HG02938 (cell line): Measurements from ENCODE around the gene MED13L.

ENCODE experiments used
- ATAC-seq: cut with Tn5 transposase; IDR thresholded peaks from one replicate; pipeline ENCODE4 v1.9.1; 2021; ENCODE audit warnings: mild to moderate bottlenecking, moderate library complexity; ENCODE audit not compliant: unreplicated experiment

The MED13L gene

DNA sequence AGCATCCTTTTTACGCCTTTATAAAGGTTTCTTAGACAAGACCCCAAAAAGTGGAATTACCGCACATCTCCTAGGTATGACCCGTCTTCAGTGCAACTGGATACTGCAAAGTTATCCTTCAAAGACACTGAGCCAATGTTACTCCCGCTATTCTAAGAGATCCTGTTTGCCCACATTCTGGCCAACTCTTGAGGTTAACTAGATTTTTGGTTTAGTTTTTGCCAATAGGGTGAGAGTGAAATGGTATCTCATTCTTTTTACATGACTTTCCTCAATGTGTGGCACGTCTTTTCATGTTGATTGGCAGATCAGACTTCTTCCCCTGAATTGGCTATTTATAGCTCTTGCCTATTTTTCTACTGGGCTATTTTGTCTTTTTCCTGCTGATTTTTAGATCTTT is 347.2 kb downstream of the MED13L start:
- ATAC-seq: no peak

DNA sequence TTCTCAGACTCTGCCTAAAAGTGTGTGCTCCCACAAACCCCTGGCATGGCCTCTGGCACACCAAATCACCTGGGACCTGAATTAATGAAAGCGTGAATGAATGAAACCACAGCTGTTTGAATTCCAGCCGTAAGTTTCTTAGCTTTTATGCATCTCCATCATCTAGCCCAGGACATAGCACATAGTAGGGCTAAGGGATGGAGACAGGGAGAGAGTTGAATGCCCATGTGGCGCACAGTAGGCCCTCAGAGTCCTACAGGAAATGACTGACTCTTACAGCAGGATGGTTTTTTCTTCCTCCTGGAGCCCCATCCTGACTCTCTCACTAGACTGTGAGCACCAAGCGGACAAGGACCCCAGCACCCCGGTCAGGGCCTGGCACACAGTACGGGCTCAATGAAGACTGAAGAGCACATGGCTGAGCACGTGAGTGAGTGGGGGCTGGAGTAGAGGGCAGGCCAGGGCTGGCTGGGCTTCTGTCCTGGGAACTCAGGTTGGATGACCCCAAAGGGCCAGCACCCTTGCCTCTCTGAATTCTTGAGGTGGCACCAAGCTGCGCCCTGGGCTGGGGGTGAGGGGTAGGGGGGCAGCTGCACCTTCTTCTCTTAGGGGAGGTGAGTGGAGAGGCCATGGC is 351.3 kb downstream of the MED13L start:
- no peak for ATAC-seq

DNA sequence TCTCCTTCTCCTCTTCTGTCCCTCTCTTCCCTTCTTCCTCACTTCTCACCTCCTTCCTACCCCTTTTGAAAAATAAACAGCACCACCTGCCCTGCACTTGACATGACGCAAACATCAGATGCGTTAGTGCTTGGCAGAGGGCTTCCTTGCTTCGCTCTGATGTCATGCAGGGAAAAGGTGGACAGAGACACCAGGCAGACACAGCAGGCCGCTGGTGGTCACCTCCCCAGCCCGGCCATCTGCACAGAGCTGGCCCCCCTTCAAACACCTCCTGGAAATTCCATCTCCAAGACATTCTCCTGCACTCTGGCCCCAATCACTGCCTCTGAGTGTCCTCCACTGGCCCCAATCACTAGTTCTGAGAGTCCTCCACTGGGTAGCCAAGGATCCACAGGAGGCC is 353.6 kb downstream of the MED13L start:
- no peak for ATAC-seq

DNA sequence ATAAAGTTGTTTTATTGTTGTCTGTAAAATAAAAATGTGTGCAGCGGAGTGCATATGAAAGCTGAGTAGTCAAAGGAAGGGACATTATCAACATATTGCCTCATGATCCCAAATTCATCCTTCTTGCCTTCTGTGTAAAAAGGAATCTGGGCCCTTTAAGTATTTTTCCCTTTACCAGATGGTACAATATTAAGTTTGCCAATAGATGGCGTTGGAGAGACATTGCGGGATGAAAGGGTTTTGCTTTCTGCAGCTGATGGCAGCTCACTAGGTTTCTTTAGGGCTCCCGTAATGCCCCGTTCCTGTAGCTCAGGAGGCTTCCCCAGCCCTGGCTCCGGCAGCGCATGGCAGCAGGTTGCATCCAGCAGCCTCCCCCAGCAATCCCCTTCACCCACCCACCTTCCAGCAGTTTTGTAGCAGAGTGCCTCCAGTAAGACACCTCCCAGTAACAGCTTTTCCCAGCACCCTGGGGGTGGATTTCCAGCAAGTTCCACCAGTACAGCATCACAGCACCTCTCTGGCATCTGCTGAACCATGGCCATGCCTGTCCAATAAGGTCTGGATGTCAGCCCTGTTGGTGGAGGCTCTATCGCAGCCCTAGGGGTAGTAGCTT is 354.4 kb downstream of the MED13L start:
- no peak for ATAC-seq

DNA sequence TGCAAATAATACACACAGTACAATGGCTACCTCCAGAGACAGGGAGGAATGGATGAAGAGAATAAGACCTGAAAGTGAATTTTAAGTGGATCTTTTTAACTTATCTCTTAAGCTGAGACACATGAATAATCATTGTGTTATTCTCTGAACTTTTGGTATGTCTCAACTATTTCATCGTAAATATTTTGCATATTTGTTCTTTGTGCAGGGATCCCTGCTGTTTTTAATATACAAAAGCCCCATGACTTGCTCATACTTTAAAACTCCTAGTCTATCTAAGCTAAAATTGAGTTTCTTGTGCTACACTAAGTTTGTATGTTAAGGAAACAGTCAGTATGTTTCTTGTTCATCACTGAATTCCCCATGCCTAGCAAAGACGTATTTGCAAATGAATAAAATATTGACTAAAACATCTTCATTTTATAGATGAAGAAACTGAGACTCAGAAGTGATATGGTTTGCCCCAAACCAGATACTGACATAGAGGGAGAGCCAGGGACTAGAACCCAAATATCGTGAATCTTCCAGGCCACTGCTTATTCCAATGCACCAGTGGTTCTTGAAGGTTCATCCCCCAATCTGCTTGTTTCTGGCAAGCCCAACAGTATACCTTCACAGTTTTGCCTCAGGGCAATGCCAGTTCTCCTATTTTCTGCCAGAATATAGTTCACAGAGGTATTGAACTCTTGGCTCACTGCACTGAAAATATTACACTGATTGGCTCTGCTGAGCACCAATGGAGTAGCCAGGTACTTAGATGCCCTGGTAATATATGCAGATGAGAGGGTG is 356.9 kb downstream of the MED13L start:
- ATAC-seq: no peak

DNA sequence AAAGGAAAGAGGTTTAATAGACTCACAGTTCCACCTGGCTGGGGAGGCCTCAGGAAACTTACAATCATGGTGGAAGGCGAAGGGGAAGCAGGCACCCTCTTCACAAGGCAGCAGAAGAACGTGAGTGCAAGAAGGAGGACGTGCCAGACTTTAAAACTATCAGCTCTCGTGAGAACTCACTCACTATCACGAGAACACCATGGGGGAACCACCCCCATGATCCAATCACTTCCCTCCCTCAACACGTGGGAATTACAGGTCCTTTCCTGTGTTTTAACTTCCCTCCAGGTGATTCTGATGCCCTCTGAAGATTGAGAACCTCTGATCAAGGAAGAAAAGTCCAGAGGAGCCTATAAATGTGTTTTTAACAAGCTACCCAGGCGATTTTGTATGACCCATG is 358.7 kb downstream of the MED13L start:
- ATAC-seq: no peak

DNA sequence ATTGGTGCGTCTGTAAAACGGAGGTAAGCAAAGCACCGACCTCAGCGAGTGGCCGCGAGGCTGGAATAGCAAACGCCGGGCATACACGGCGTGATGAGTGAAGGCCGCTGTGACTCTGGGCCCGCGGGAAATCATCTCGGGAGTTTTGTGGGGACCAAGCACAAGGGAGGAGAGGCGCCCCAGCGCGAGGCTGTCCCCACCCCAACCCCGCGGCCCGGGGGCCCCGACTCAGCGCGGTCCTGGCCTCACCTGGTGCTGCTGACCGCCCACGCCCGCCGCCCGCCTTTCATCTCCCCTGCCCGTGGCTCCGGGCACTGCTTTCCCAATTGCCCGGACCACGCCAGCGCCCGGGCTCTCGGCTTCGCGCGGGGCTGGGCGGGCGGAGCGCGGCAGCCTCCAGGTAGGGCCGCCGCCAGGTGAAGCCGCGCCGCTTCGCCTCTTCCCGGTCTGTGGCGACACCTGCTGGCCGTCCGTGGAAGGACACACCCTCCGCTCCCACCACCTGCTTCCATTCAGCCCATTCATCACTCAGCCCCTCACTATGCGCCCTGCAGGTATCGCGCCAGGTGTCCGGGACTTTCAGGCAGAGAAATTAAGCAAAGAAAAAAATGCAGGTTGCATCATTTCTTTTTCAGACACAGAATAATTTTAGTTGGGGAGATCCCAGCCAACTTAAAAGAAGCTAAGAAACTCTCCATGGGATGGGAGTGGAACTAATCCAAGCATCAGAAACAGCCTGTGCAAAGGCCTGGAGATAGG is 360.4 kb downstream of the MED13L start:
- ATAC-seq: peak; percentile 56

DNA sequence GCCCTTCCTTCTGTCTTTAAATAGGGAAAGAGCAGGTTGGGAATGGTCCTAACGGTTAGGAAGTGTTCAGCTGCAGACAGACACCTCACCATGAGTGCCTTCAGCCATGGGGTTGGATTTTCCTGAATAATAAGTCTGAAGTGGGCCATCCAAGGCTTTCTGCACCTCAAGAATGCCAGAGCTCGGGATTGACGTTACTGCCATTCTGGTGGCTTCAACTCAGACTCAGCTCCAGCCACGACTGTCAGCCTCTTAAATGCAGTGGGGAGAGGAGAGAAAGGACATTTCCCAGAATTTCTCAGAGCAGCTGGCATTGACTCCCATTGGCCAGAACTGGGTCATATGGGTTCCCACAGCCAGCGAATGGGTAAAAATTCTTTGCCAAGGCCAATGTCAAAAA is 363.4 kb downstream of the MED13L start:
- no peak for ATAC-seq

DNA sequence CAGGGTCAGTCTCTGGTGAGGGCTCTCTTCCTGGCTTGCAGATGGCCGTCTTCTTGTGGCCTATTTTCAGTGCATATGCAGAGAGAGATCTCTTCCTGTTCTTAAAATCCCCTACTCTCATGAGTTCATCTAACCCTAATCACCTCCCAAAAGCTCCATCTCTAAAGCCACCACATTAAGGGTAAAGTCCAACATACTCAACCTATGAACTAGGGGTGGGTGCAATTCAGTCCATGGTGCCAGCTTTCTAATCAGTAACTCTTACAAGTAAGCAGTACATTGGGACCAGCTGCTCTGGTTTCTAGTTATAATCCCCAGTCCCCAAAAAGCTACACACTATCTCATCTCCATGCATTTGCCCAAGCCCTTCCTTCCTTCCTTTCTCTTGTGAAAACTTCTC is 365.1 kb downstream of the MED13L start:
- no peak for ATAC-seq

DNA sequence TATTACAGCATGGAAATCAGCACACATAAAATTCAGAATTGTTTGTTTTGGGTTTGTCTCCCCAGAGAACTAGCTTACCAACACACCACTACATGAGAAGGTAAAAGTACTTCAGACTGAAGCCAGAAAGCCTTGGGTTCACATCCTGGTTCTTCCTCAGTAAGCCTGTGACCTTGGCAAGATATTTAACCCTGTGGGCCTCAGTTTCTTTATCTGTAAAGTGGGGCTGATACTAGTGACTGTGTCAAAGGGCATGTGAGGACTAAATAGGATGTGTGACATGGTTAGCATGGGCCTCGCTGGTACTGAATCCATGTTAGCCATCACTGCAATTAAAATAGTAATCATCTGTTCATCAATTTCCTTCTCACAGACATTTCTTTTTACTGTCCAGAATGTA is 366.1 kb downstream of the MED13L start:
- no peak for ATAC-seq

DNA sequence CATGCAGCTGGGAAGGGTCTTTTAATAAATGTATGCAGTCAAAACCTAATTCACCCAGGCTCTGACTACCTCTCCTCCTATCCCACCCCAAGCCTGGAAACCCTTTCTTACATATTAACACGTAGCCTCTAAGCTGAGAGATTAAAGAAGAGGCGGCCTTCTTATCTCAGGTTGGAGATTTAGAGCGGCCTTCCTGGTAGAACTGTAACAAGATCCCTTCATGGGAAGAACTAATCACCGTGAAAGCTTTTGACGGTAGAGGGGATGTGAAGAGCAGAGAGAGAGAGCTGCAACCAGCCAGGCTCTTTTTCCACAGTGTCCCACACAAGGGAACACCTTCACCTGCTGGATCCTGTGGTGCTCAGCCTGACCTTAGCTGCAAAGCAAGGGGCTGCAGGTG is 367.4 kb downstream of the MED13L start:
- ATAC-seq: no peak
